ENCODE data around the gene CIT.
"Not testable (repeated sequence)": the region's sequence is repeated elsewhere in the genome, so short reads cannot be mapped to it uniquely, and the experiment has no call there.

CIT gene

GRCh38 chr12:119876761-119877638 lies at the start of gene CIT:
Gene CIT, minus strand, starts transcription at chr12:119877320. Its CDS starts 1,152 bp downstream, at chr12:119876168.
- peak; percentile 99 for DNase-seq

- DNase-seq, result no peak
These were observed 48.1 kb upstream of the CIT start for GRCh38 chr12:119925269-119925668.

GRCh38 chr12:119920064-119920463 lies 42.9 kb upstream of the CIT start:
- no peak for DNase-seq

- no peak for DNase-seq
These were observed 38.9 kb upstream of the CIT start for GRCh38 chr12:119915894-119916510.

GRCh38 chr12:119914666-119915065 lies 37.5 kb upstream of the CIT start:
- DNase-seq, result no peak

- DNase-seq, result no peak
These were observed 36.6 kb upstream of the CIT start for GRCh38 chr12:119913536-119914330.

GRCh38 chr12:119911182-119911581 lies 34.1 kb upstream of the CIT start:
- DNase-seq, result no peak

- DNase-seq, result no peak
These were observed 33.5 kb upstream of the CIT start for GRCh38 chr12:119910586-119910985.

- peak; percentile 84 for DNase-seq
These were observed 25.0 kb upstream of the CIT start for GRCh38 chr12:119902084-119902509.

- no peak for DNase-seq
These were observed 24.6 kb upstream of the CIT start for GRCh38 chr12:119901670-119902069.

- no peak for DNase-seq
These were observed 17.8 kb upstream of the CIT start for GRCh38 chr12:119894916-119895315.

- not testable (repeated sequence) for DNase-seq
These were observed 15.5 kb upstream of the CIT start for GRCh38 chr12:119892611-119893010.

- DNase-seq, result no peak
These were observed 8.4 kb upstream of the CIT start for GRCh38 chr12:119885549-119885948.

- not testable (repeated sequence) for DNase-seq
These were observed 6.7 kb upstream of the CIT start for GRCh38 chr12:119883791-119884190.

GRCh38 chr12:119883237-119883636 lies 6.1 kb upstream of the CIT start:
- DNase-seq, result no peak

- DNase-seq, result no peak
These were observed 474 bp upstream of the CIT start for GRCh38 chr12:119877639-119877948.

GRCh38 chr12:119870457-119870856 lies 6.7 kb downstream of the CIT start:
- DNase-seq, result no peak

- no peak for DNase-seq
These were observed 7.4 kb downstream of the CIT start for GRCh38 chr12:119869720-119870119.

- DNase-seq, result peak; percentile 17
These were observed 8.1 kb downstream of the CIT start for GRCh38 chr12:119868992-119869391.

GRCh38 chr12:119864591-119864990 lies 12.5 kb downstream of the CIT start:
- DNase-seq, result no peak

GRCh38 chr12:119859241-119859640 lies 17.9 kb downstream of the CIT start:
- DNase-seq, result no peak

- DNase-seq, result no peak
These were observed 20.0 kb downstream of the CIT start for GRCh38 chr12:119857041-119857591.

GRCh38 chr12:119850330-119850729 lies 26.8 kb downstream of the CIT start:
- no peak for DNase-seq

All from NCI-H69 (cell line).